Astrocyte of the spinal cord (primary cell): Measurements from ENCODE around the gene SCD5.

Experiments used
- DNase-seq: peaks from one replicate; pipeline ENCODE4 v3.0.0; 2011; ENCODE audit warnings: low read depth, low spot score
- H3K4me3 ChIP-seq: 2 replicates; pipeline ENCODE4 v1.5.1; 2011; ENCODE audit warnings: low read depth, mild to moderate bottlenecking, low read length, moderate library complexity
- CTCF ChIP-seq: IDR thresholded peaks from 2 replicates; pipeline ENCODE4 v1.5.1; 2012; ENCODE audit warnings: low read depth, mild to moderate bottlenecking, low read length, inconsistent platforms
- in situ Hi-C: cut with HindIII; loops from 2 replicates; pipeline ENCODE4 v1.10.0; 2017; ENCODE audit warnings: low sequenced_read_pairs

The SCD5 gene

GRCh38 chr4:82786828-82787227, 11.8 kb downstream of the SCD5 start:
- no peak overlapping the region for H3K4me3 ChIP-seq
- in situ Hi-C loops, result no loop called here
- TF ChIP-seq CTCF, result no peak
- DNase-seq, result no peak

DNA sequence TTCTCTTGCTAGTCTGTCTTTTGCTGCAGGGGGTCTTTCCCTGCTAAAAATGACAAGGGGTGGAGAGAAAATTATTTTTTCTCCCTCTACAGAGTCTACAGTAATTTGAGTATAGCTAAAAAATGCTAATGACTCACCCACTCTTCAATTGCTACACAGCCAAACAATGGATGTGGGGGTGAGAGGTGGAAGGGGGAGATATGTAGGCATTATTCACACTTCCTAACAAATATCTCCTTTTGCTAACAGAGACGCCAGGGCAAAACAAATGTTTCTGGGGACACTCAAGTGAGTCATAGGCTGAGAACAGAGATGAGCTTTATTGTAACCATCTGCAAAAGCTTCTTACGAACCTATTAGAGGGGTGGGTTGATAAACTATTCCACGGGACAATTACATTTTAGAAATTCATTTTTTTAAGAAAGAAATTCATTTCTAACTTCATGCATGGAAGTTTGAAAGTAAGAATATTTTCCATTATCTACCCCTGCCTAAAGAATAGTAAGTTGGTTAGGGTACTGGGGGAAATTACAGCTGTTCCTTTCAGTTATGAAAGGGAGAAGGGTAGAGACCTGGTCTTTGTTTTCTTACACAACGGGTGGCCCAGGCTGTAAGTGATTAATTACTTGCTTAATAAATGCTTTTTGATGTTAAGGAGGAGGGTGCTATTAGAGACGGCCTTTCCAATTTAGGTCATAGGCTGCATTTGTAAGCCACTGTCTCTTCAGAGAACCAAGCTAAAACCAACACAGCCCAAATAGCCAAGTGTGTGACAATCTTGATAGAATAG, 12.8 kb downstream of the SCD5 start:
- no peak for TF ChIP-seq CTCF
- H3K4me3 ChIP-seq, result no peak overlapping the region
- DNase-seq, result peak; percentile 90
- in situ Hi-C loops, result no loop called here

GRCh38 chr4:82784681-82785610, 13.7 kb downstream of the SCD5 start:
- in situ Hi-C loops, result no loop called here
- DNase-seq, result peak; percentile 74
- no peak for TF ChIP-seq CTCF
- no peak overlapping the region for H3K4me3 ChIP-seq

GRCh38 chr4:82782626-82783345, 15.8 kb downstream of the SCD5 start:
- H3K4me3 ChIP-seq, result no peak overlapping the region
- no peak for TF ChIP-seq CTCF
- in situ Hi-C loops, result no loop called here
- no peak for DNase-seq

DNA sequence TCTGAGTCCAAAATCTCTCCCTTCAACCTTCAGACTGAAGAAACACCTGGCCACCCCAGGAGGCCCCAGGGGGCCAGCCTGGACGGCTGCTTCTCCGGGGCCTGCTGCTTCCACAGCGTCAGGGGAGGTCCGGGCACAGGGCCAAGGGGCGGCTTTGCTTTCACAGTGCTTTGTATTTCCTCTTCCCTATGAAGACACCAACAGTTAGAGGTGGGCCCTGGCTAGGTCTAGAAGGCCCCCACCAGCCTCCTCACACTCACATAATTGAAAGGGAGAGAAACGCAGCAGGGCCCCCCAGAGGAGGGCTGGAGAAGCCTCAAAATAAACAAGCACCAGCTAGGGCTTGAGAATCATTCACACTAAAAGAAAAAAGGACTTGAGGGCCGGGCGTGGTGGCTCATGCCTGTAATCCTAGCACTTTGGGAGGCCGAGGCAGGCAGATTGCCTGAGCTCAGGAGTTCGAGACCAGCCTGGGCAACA, 17.8 kb downstream of the SCD5 start:
- peak; percentile 26 for TF ChIP-seq CTCF
- in situ Hi-C loops, result no loop called here
- no peak overlapping the region for H3K4me3 ChIP-seq
- peak; percentile 90 for DNase-seq

DNA sequence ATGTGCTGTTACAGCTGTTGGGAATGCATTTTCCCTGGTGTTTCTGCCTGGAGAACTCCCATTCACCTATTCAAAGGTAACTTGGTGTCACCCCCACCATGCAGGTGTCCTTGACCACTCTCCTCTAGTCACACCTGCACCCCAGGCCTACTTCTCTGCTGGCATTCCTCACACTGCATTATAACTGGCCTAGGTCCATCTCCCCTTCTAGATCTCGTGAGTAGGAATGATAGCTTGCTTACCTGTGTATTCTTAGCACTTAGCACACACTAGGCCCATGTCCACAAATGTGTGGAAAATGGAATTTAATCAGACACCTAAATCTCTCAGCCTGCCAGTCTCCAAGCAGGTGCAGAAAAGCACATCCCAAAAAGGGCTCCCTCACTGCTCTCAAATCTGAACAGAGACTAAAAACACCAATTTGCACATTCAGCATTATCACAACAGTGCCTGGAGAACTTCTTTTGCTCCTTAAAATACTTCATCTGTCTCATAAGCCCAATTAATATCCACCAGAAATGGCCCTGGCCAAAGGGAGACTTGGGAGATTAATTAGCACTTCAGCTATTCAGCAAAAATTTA, 18.3 kb downstream of the SCD5 start:
- TF ChIP-seq CTCF, result no peak
- H3K4me3 ChIP-seq, result no peak overlapping the region
- in situ Hi-C loops, result no loop called here
- no peak for DNase-seq
